ENCODE results near the gene MYO5B.

MYO5B gene

DNA sequence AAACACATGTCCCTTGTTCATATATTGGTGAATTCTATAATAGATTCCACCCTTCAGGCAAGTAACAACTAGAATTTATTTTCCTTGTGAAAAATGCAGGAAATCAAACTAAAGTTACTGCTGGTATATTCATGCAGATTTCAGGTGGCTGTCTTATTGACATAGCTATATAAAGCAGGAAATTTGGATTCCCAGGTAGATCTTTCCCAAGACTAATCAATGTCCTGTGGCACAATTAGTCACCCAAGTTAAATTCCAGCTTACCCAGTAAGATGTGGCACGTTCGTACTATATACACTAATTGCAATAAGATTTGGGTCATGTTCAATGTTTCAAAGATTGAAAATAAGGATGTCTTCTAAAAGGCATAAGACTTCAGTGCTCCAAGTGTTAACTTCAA, 42.0 kb downstream of the MYO5B start:
- intact Hi-C loops (cut with micrococcal nuclease): no loop called here
- Mint-ChIP-seq H3K4me1 (ENCODE audit: low read depth) (no peaks in the 10 kb centered on the region), H3K4me3 (no peak overlapping the region), H3K36me3 (ENCODE audit: low read depth) (no peaks in the 10 kb centered on the region), H3K27ac (no peak overlapping the region), H3K27me3 (no peaks in the 10 kb centered on the region), H3K9me3 (no peaks in the 10 kb centered on the region)

DNA sequence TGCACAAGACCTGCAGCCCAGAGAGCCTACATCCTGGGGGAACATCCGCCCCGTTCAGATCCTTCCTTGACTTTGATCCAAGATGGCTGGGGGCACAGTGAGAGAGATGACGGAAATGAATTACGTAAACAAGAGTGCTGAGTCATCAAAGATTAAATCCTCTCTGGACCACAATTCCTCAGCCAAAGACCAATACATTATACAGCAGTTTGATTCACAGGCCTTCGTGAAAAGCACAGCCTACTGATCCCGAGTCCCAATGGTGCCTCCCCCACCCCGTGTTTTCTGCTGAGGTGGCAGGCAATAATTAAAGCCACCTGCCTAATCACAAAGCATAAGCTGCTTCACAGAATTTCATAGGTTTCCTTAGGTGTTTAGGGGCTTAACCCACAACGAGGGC, 43.0 kb downstream of the MYO5B start:
- H3K36me3 Mint-ChIP-seq (ENCODE audit: low read depth): no peaks in the 10 kb centered on the region
- H3K27me3 Mint-ChIP-seq: no peaks in the 10 kb centered on the region
- H3K27ac Mint-ChIP-seq: no peak overlapping the region
- peaks cover 8% of the 10 kb centered on the region for H3K9me3 Mint-ChIP-seq
- no peaks in the 10 kb centered on the region for H3K4me1 Mint-ChIP-seq (ENCODE audit: low read depth)
- intact Hi-C loops (cut with micrococcal nuclease): no loop called here
- H3K4me3 Mint-ChIP-seq: no peak overlapping the region

DNA sequence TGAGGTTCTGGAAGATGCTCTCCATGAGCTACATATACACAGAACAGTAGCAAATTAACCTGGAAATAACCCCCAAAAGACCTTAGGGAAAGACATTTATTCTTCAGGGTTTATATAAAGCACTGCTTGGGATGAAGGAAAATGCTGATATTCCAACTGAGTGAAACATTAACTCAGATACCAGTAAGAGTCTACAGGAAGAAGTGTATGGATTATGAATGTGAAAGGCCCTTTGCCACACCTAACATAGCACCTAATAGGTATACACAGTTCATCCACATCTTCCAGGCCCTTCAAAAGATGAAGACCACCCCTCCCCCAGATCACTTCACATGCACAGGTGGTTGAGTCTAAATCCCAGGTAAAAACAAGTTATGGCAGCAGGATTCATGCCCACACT, 50.4 kb downstream of the MYO5B start:
- Mint-ChIP-seq H3K4me3 (no peak overlapping the region), H3K27me3 (no peaks in the 10 kb centered on the region), H3K36me3 (ENCODE audit: low read depth) (no peaks in the 10 kb centered on the region), H3K9me3 (peaks cover 10% of the 10 kb centered on the region), H3K27ac (no peak overlapping the region), H3K4me1 (ENCODE audit: low read depth) (no peaks in the 10 kb centered on the region)
- intact Hi-C loops (cut with micrococcal nuclease): no loop called here

DNA sequence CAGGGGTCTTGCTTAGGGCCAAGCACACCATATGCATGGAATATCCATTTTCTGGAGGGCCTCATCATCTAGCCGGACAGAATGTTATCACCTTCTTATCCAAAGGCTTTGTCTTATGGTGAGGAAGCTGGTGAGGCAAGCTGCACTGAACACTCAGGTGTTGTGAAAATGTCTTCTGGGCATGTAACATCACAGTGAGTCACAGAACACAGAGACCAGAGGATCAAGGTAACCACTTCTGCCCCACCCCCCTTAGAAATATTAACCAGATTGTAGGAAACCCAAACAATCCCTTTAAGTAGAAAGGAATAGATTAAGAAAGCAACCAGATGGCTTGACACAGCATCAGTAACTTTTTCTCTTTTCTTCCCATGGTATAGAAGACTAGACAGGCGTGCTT, 51.1 kb downstream of the MYO5B start:
- intact Hi-C loops (cut with micrococcal nuclease): no loop called here
- Mint-ChIP-seq H3K27me3 (no peaks in the 10 kb centered on the region), H3K36me3 (ENCODE audit: low read depth) (no peaks in the 10 kb centered on the region), H3K4me1 (ENCODE audit: low read depth) (no peaks in the 10 kb centered on the region), H3K27ac (no peak overlapping the region), H3K9me3 (peaks cover 10% of the 10 kb centered on the region), H3K4me3 (no peak overlapping the region)

DNA sequence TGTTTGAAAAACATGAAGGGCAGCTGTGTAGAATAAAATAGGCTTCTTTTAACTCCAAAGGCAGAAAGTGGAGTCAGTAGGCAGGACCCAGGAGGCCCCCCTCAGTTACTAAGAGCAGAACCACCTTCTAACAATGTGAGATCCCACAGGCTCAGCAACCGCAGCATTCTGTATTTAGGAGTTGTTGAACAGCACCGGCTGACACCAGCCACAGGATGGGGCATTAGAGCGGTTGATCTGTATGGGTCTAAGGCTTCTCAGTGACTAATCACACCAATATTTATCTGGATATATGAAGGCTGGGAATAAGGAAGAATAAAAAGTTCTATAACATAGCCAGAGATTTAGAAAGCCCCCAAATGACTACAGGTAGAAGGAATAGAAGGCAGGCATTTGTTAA, 51.7 kb downstream of the MYO5B start:
- H3K4me3 Mint-ChIP-seq: no peak overlapping the region
- no peaks in the 10 kb centered on the region for H3K4me1 Mint-ChIP-seq (ENCODE audit: low read depth)
- intact Hi-C loops (cut with micrococcal nuclease): no loop called here
- H3K36me3 Mint-ChIP-seq (ENCODE audit: low read depth): no peaks in the 10 kb centered on the region
- no peaks in the 10 kb centered on the region for H3K27me3 Mint-ChIP-seq
- H3K27ac Mint-ChIP-seq: no peak overlapping the region
- H3K9me3 Mint-ChIP-seq: peaks cover 10% of the 10 kb centered on the region

DNA sequence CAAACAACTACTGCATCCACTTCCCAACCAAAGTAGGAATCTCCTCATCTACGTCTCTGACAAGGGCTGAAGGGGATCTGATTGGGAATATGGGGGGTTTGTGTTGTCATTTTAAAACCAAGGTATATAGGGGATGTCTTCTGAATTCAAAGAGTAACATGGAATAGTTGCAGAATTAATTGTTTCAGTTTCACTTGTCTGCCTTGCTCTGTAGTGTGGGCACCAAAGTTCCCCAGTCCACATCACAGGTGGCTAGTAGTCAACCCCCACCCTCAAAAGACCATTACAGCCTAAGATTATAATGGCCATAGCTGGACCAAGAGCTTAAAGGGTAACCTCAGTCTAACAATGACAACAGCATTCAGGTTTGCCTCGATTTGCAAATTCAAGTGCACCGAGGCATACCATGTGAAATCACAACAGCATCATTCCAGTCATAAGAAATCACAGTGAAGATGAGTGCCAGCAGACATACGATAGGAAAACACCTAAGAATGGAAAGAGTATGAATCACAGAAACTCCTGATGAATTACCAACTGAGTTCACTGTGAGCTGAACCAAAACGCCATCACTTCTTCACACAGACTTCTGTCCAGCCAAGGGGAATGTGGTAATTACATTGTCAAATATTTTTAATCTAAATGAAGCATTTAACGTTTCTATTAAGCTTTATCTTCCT, 52.4 kb downstream of the MYO5B start:
- Mint-ChIP-seq H3K36me3 (ENCODE audit: low read depth) (no peaks in the 10 kb centered on the region), H3K4me3 (no peak overlapping the region), H3K27ac (no peak overlapping the region), H3K9me3 (peaks cover 9% of the 10 kb centered on the region), H3K4me1 (ENCODE audit: low read depth) (no peaks in the 10 kb centered on the region), H3K27me3 (no peaks in the 10 kb centered on the region)
- intact Hi-C loops (cut with micrococcal nuclease): no loop called here

DNA sequence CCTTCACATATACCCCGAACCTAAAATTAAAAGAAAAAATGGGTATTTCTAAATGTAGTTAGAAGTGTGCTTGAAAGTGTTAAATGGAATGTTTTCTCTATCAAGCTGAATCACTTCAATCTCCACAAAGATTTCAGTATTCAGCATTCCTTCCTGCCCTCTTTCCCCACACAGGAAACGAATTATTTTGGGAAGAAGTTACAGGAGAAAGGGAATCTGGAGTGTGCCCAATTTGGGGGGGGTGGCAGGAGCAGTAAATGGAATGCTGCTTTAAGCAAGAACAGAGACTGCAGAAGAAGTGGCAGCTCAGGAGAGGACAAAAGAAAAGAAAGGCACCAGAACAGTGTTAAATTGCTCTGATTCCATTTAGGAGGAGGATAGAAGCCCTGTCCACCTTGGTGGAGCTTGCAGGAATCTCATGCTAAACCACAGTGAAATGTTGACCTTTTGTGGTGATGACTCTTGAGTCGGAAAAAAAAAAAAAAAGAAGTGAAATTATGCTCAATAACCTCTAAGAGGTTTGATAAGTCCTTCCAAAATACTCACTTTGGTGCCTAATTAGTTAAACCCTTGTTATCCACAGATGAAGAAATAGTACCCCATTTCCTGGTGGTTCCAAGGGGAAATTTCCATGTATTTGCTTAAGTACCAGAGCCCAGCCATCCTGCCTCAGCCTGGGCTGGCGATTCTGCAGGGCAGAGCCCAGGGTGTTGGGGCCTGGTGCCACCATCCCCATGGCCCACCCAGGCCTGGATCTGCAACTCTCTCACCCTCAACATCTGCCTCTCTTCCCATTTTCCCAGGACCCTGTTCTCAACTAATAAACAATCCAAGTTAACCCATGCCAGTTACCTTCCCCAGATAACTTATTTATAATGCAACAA, 56.5 kb downstream of the MYO5B start:
- Mint-ChIP-seq H3K4me3 (no peak overlapping the region), H3K9me3 (no peaks in the 10 kb centered on the region), H3K27me3 (no peaks in the 10 kb centered on the region), H3K36me3 (ENCODE audit: low read depth) (no peaks in the 10 kb centered on the region), H3K4me1 (ENCODE audit: low read depth) (no peaks in the 10 kb centered on the region), H3K27ac (no peak overlapping the region)
- intact Hi-C loops (cut with micrococcal nuclease): no loop called here

DNA sequence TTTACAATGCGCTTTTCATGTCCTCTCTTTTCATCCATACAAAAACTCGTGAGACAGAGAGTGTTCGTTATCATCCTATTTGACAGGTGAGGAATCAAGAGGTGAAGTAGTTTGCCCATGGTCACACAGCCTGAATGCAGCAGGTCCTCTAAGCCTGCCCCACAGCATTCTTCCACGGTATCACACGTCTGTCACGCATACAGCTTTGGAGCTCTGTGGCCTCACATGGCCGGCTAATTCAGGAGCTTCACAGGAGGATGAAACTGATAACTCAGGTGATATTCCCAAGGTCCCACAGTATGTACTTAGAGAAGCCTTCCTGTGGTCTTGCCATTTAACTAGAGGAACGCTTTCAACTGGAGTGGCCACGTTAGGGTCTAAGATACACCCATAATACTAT, 59.0 kb downstream of the MYO5B start:
- no peaks in the 10 kb centered on the region for H3K4me1 Mint-ChIP-seq (ENCODE audit: low read depth)
- H3K27ac Mint-ChIP-seq: no peak overlapping the region
- H3K9me3 Mint-ChIP-seq: no peaks in the 10 kb centered on the region
- no peaks in the 10 kb centered on the region for H3K36me3 Mint-ChIP-seq (ENCODE audit: low read depth)
- intact Hi-C loops (cut with micrococcal nuclease): no loop called here
- peaks cover 4% of the 10 kb centered on the region for H3K27me3 Mint-ChIP-seq
- no peak overlapping the region for H3K4me3 Mint-ChIP-seq

DNA sequence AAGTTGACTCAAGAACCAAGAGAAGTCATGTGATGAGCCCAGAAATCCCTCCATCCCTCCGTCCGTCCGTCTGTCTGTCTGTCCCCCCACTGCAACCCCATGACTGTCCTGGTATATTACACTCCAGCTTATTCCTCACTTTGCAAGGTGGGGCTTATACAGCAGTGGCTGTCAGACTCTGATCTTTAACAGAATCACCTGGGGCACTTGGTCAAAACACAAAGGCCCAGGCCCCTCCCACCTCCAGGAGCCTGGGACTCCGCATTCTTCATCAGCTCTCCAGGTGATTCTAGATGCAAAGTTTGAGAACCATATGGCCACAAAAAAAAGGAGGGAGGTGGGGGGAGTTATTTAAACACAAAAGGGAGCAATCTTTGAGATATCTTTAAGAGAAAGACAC, 61.4 kb downstream of the MYO5B start:
- intact Hi-C loops (cut with micrococcal nuclease): no loop called here
- Mint-ChIP-seq H3K36me3 (ENCODE audit: low read depth) (no peaks in the 10 kb centered on the region), H3K27me3 (peaks cover 4% of the 10 kb centered on the region), H3K9me3 (no peaks in the 10 kb centered on the region), H3K27ac (no peak overlapping the region), H3K4me3 (no peak overlapping the region), H3K4me1 (ENCODE audit: low read depth) (no peaks in the 10 kb centered on the region)

DNA sequence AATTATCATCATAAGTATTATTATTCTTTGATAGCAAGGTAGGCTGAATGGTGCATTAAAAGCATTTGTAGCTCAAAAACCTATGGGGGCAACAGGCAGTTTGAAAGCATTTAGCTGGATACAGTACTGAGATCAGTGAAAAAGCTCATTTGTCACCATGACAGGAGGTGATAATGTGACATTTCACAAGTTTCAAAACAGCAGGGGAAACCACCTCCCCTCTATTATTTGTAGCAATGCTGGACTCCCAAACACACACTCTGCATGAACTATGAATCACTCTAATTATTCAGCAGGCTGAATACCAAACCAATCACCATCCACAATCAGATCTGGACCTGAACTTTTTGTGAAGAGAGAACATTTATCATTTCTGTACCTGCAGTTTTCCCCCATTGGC, 63.4 kb downstream of the MYO5B start:
- Mint-ChIP-seq H3K27me3 (peaks cover 4% of the 10 kb centered on the region), H3K4me3 (no peak overlapping the region), H3K4me1 (ENCODE audit: low read depth) (no peaks in the 10 kb centered on the region), H3K36me3 (ENCODE audit: low read depth) (no peaks in the 10 kb centered on the region), H3K9me3 (no peaks in the 10 kb centered on the region), H3K27ac (no peak overlapping the region)
- intact Hi-C loops (cut with micrococcal nuclease): no loop called here

DNA sequence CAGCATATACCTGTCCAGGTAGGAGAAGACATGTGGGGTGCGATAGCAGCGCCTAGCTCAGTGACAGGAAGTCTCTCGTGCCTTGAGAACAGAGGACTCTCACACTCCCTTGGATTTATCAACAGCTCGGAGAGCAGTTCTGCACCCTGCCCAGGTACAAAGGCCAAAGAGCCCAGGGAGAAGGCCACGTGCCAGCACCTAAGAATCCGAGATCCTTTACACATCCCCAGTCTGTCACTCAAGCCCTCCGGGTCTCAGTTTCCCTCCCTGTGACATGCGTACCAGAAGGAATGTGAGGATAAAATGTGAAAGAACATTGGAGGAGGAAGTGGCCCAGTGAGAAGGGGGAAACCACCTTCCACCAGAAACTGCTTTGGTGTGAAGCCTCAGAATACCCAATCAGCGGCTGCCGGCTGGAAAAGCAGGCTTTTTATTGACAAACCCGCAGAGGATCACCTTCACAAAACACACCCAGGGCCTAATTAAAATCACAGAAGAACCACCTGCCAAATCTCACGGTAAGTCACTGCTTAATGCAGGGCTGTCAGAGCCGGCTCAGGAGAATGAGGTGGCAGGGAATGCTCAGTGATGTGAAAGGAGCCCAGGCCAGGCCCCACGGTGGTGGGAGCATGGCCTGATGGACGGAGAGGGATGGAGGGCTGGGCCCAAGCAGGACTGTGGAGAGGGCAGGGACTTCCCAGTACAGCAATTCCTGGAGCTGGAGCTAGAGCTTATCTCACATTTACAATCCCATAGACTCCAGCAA, 66.3 kb downstream of the MYO5B start:
- peaks cover 4% of the 10 kb centered on the region for H3K27me3 Mint-ChIP-seq

DNA sequence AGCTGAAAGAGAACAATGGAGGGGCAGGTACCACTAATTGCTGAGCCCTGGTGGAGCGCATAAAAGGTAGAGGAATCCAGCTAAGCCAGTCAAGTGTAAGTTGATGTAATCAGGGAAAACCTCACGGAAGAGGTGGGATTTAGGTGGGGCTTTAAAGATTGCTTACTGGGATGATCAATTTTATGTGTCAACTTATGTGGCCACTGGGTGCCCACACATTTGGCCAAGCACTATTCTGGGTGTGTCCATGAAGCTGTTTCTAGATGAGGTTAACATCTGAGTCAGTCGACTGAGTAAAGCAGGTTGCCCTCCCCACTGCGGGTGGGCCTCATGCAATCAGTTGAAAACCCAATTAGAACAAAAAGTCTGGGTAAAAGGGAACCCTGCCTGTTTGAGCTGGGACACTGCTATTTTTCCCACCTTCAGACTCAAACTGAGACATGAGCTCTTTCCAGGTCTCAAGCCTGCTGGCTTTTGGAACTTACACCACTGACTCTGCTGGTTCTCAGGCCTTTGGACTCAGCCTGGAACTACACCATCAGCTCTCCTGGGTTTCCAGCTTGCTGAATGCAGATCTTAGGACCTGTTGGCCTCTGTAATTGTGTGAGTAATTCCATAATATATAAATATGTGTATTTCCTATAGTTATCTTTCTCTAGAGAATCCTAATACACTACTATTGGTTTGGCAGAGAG, 67.3 kb downstream of the MYO5B start:
- Mint-ChIP-seq H3K4me1 (ENCODE audit: low read depth) (no peaks in the 10 kb centered on the region), H3K9me3 (no peaks in the 10 kb centered on the region), H3K27me3 (peaks cover 4% of the 10 kb centered on the region), H3K27ac (no peak overlapping the region), H3K4me3 (no peak overlapping the region), H3K36me3 (ENCODE audit: low read depth) (no peaks in the 10 kb centered on the region)
- intact Hi-C loops (cut with micrococcal nuclease): no loop called here

More for the DNA sequence above, 66.3 kb downstream of the MYO5B start:
- intact Hi-C loops (cut with micrococcal nuclease): no loop called here
- Mint-ChIP-seq H3K27ac (no peak overlapping the region), H3K4me1 (ENCODE audit: low read depth) (no peaks in the 10 kb centered on the region), H3K36me3 (ENCODE audit: low read depth) (no peaks in the 10 kb centered on the region), H3K9me3 (no peaks in the 10 kb centered on the region), H3K4me3 (no peak overlapping the region)

DNA sequence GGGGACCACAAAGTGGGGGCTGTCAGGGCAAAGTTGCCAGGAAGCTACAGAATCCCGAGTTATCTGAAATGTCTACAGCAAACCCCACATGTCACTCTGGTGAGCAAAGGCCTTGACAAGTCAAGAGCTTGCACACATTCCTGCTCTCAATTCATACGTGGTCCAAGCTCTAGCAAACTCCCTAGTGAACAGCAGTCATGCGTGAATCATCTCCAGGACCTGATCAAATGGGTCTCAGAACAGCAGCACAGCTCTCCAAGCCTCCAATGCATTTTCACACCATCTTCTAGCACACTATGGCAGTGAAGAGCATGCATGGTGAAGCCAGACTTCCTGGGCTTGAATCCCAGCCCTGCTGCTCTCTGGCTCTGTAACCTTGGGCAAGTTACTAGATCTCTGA, 68.5 kb downstream of the MYO5B start:
- intact Hi-C loops (cut with micrococcal nuclease): no loop called here
- H3K36me3 Mint-ChIP-seq (ENCODE audit: low read depth): no peaks in the 10 kb centered on the region
- H3K27ac Mint-ChIP-seq: no peak overlapping the region
- no peaks in the 10 kb centered on the region for H3K27me3 Mint-ChIP-seq
- no peak overlapping the region for H3K4me3 Mint-ChIP-seq
- H3K4me1 Mint-ChIP-seq (ENCODE audit: low read depth): no peaks in the 10 kb centered on the region
- H3K9me3 Mint-ChIP-seq: no peaks in the 10 kb centered on the region

DNA sequence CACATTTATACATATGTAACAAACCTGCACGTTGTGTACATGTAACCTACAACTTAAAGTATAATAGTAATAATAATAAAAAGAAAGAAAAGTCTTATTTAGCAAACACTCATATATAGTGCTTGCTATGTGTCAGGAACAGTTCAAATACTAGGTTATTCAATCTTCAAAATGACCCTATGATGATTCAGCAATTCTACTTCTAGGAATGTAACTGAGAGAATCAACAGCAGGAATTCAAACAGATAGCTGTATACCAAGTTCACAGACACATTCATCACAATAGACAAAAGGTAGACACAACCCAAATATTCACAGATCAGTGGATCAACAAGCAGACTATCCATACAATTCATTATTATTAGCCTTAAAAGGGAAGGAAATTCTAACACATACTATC, 69.5 kb downstream of the MYO5B start:
- intact Hi-C loops (cut with micrococcal nuclease): no loop called here
- no peaks in the 10 kb centered on the region for H3K36me3 Mint-ChIP-seq (ENCODE audit: low read depth)
- H3K4me1 Mint-ChIP-seq (ENCODE audit: low read depth): no peaks in the 10 kb centered on the region
- no peaks in the 10 kb centered on the region for H3K9me3 Mint-ChIP-seq
- no peak overlapping the region for H3K27ac Mint-ChIP-seq
- no peak overlapping the region for H3K4me3 Mint-ChIP-seq
- H3K27me3 Mint-ChIP-seq: no peaks in the 10 kb centered on the region

Data from dendritic cell treated with granulocyte-macrophage colony-stimulating factor and Interleukin-4, amounts not matched to agents 40 ng/mL and 50 ng/mL, for 4 days (primary cell).